Erythroblast (primary cell): ENCODE results near the gene CHTF18.
"Not testable (repeated sequence)": the region's sequence is repeated elsewhere in the genome, so short reads cannot be mapped to it uniquely, and the experiment has no call there.

Experiments
- DNase-seq, 2 experiments: peaks; one replicate each; lab custom pipeline; 2025; lab: John Stamatoyannopoulos, UW
- GATA1 ChIP-seq: IDR thresholded peaks from 2 replicates; pipeline ENCODE4 v1.6.1; 2011; ENCODE audit warnings: low read depth, mild to moderate bottlenecking, control low read depth, low read length, moderate library complexity
- POLR2A ChIP-seq: IDR thresholded peaks from 2 replicates; pipeline ENCODE4 v1.6.1; 2011; ENCODE audit warnings: mild to moderate bottlenecking, low read length

CHTF18 gene

DNA sequence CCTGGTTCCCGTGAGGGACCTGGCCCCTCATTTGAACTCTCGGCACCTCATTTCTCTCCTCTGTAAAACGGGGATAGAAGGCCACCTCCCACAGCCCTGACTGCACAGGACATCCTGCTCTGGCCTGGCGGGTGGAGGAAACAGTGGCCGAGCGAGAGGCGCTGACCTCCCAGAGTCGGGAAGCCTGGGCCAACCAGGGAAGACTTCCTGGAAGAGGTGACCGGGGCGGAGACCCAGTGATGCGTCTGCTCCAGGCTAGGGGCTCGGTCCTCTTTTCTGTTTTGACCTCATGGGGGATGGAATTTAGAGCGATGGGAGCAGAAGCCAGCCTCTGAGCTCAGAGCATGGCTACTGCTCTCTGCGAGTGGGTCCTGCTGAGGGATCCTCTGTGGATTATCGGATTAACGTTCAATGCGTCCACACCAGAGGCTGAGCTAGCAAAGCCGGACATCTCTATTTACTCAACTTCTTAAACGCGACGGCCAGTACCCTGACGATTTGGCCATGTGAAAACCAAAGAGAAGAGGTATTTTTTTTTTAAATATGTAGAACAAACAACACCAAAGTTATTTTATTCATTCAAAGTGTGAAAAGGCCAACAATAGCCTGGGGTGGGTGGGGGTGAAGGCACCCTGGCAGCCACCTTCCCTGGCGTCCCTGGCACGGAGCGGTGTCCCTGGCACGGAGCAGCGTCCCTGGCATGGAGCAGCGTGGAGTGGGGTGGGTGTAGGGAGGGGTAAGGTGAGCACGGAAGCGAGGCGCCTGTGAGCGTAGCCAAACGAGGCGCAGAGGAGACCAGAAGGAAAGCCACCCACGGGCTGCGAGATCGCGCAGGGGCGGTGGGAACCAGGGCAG is 37.0 kb upstream of the CHTF18 start:
- TF ChIP-seq POLR2A (no peak), GATA1 (no peak)
- no peak for DNase-seq

DNA sequence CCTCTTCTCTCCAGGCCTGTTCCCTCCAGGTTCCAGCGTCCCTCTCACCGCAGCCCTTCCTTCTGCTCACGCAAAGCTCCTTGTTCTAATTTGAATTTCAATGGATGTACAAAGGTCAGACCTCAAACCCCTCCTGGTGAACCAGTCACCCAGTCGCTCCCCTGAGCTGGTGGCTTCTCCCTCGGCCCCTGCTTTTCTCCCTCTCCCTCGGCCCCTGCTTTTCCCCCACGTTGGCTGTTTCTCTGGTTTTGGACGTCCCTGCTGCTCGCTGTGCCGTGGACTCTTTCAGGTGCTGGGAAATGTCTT is 36.5 kb upstream of the CHTF18 start:
- DNase-seq: no peak
- TF ChIP-seq POLR2A (no peak), GATA1 (no peak)

GRCh38 chr16:754121-754607 is 34.3 kb upstream of the CHTF18 start:
- not testable (repeated sequence) for DNase-seq

- no peak for TF ChIP-seq GATA1
- TF ChIP-seq POLR2A: no peak
Observed at GRCh38 chr16:754656-755055, 33.8 kb upstream of the CHTF18 start.

DNA sequence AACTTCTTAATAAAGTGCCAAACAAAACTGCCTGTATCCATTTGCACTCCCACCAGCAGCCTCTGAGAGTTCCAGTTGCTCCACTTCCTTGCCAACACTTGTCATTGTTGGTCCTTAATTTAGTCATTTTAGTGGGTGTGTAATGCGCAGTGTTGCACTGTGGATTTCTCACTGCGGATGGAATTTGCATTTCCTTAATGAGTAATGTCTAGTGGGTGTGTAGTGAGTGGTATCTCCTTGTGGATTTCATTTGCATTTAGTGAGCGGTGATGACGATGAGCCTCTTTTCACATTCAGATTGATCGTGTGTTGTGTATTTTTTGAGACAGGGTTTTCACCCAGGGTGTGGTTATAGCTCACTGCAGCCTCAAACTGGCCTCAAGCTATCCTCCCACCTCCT is 32.0 kb upstream of the CHTF18 start:
- DNase-seq: no peak
- TF ChIP-seq GATA1 (no peak), POLR2A (no peak)

More at GRCh38 chr16:754656-755055, 33.8 kb upstream of the CHTF18 start:
- no peak for DNase-seq

- TF ChIP-seq GATA1 (no peak), POLR2A (no peak)
- DNase-seq: no peak
Observed at GRCh38 chr16:759110-759910, 29.1 kb upstream of the CHTF18 start.

GRCh38 chr16:760065-760464 is 28.4 kb upstream of the CHTF18 start:
- TF ChIP-seq POLR2A (no peak), GATA1 (no peak)
- DNase-seq: no peak

DNA sequence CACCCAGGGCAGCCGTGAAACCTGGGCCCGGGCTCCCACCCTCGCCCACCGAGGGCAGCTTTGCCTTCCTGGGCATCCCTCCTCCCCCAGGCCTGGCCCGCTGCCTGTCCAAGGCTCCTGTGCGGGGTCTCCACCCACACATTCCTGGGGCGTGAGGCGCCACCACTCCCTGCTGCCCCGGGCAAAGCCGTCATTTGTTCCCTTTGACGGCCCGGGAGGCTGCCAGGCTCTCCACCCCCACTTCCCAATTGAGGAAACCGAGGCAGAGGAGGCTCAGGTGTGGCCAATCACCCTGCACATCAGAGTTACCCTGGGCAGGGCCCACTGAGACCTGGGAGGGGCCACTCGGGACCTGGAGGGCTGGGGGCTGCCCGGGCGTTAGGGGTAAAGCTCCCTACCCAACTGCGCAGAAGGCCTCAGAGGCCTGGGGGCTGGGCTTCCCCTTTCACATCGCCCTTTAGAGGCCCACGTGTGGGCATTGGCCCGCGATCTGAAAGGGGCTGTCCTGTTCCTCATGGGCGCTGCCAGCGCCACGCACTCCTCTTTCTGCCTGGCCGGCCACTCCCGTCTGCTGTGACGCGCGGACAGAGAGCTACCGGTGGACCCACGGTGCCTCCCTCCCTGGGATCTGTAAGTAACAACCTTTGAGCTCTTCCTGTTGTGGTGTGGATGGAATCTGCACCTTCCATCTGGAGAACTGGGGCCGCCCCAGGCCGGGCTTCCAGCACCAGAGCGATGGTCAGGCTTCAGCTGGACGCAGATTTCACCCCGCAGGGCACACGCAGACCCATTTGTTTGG is 27.7 kb upstream of the CHTF18 start, which contains the start of gene MSLN:
Gene MSLN, plus strand, starts transcription at position 190 of the 799 bp plus-strand sequence. CDS start 1,947 bp downstream, outside the sequence.
- no peak for DNase-seq
- TF ChIP-seq POLR2A: no peak
- no peak for TF ChIP-seq GATA1

DNA sequence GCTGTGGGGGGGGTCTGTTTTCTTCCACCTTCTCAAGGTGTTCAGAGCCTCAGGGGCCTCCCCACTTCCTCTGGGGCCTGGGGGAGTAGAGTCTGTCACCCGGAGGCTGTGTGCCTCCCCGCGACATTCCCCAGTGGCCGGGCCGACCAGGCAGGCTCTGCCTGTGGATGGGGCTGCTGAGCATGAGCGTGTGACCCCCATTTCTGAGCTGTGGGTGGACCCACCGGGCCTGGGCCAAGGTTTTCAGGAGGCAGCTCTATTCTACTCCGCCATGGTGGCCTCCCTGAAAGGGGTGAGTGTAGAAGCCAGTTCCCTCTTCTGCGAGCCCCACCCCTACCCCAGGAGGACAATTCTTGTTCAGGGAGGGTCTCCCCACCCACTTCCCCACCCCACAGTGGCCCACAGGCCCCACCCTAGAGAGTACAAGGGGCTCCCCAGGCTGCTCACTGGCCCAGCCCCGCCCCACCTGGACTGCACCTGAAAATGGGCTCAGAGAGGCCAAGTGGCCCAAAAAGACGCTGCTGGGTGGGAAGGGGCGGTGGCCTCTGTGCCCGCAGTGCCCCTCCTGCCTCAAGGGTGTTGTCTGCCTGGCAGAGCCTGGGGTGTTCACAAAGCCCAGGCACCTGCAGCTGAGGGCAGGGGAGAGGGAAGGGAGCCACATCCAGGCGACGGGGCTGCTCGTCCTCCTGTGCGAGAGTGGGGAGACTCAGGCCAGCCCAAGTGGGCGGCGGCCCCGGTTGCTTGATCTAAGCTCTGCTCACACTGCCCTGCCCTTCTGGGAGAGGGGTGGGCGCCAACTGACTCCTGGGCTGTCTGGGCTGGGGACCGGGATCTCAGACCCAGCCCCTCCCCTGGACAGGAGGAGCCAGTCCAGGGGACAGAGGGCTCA is 26.6 kb upstream of the CHTF18 start:
- no peak for TF ChIP-seq GATA1
- TF ChIP-seq POLR2A: no peak
- DNase-seq: no peak

- TF ChIP-seq POLR2A (no peak), GATA1 (no peak)
- DNase-seq: no peak
Observed at GRCh38 chr16:762595-763268, 25.7 kb upstream of the CHTF18 start.

DNA sequence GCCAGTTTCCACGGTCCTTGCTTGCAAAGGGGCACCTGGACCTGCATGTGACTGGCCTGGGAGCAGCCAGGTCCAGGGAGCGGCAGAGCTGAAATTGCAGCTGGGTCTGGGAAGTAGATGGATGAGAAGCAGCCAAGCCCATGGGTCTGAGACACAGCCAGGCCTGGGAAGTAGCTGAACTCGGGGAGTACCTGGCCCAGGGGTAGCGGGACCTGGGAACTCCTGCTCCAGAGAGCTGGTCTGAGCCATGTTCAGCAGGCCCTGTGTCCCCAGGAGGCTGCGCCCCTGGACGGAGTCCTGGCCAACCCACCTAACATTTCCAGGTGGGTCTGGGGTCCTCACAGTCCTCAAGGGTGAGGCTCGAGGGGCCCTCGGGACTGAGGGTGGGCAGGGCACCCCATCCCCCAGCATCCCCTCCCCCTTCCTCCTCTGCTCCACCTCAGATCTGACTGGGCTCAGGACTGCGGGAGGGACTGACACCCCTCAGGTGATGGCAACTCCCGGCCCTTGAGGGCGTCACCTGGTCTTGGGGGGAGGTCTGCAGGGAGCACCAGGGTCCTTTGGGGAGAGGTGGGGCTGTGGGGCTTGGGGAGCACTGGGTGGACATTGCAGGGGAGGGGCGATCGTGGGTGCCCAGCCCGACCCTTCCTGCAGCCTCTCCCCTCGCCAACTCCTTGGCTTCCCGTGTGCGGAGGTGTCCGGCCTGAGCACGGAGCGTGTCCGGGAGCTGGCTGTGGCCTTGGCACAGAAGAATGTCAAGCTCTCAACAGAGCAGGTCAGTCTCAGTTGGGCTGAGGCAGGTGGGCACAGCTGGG is 24.8 kb upstream of the CHTF18 start:
- TF ChIP-seq POLR2A (no peak), GATA1 (no peak)
- no peak for DNase-seq
